Breast epithelium (tissue), 4 donors: ENCODE measurements around the gene UBE4B. TPM values are rescaled to one million over a fixed set of nuclear protein-coding genes. Genes with fewer than 3 reads are reported as not detected.
A peak's percentile ranks its signal among the peaks of the same experiment; 100 is the strongest.

Experiments
- DNase-seq, 2 donors: peaks; one replicate each; pipeline ENCODE4 v3.0.0-alpha.2; 2019; ENCODE audit warnings: low spot score in 2 of 2
- H3K27ac ChIP-seq, 2 donors: fragments of 200-600 bp; sonication (generic) in 1 of 2; one replicate each; pipeline ENCODE4 v1.5.1; 2016 to 2019; ENCODE audit warnings: mild to moderate bottlenecking in 1 of 2
- H3K27me3 ChIP-seq, 2 donors: fragments of 200-600 bp; sonication (generic) in 1 of 2; one replicate each; pipeline versions ENCODE4 v1.5.1 to v1.6.0; 2017 to 2019; ENCODE audit warnings: control low read depth in 1 of 2, mild to moderate bottlenecking in 1 of 2
- H3K36me3 ChIP-seq: fragments of 200-600 bp; one replicate; pipeline ENCODE4 v1.5.1; 2019
- H3K4me1 ChIP-seq, 2 donors: fragments of 200-600 bp; sonication (generic); one replicate each; pipeline ENCODE4 v1.5.1; 2016 to 2019; ENCODE audit warnings: control low read depth in 1 of 2
- H3K4me3 ChIP-seq, 3 donors: fragments of 200-600 bp; sonication (generic); 1 replicate in 2 of 3; 2 replicates in 1 of 3; pipeline ENCODE4 v1.5.1; 2016 to 2019; ENCODE audit warnings: mild to moderate bottlenecking in 3 of 3, moderate library complexity in 2 of 3
- H3K9me3 ChIP-seq, 2 donors: fragments of 200-600 bp; sonication (generic) in 1 of 2; one replicate each; pipeline ENCODE4 v1.5.1; 2016 to 2019; ENCODE audit warnings: control low read depth in 1 of 2
- CTCF ChIP-seq, 3 donors: fragments of 450-650 bp; IDR thresholded peaks; one replicate each; pipeline ENCODE4 v1.5.1; 2016 to 2017; ENCODE audit warnings: antibody characterized with exemption in 3 of 3, mild to moderate bottlenecking in 3 of 3, moderate library complexity in 3 of 3
- POLR2A ChIP-seq: fragments of 450-650 bp; IDR thresholded peaks from one replicate; pipeline ENCODE4 v1.6.1; 2016; ENCODE audit warnings: antibody characterized with exemption, mild to moderate bottlenecking, moderate library complexity
- POLR2AphosphoS5 ChIP-seq, 3 donors: sonication (generic); formaldehyde crosslinking; IDR thresholded peaks; one replicate each; pipeline ENCODE4 v1.6.1; 2017; ENCODE audit warnings: antibody characterized with exemption in 3 of 3
- intact Hi-C: fragments of 100-400 bp; cut with DNase I; formaldehyde crosslinking; loops from one replicate; pipeline ENCODE4 v1.15.1; 2023; ENCODE audit warnings: low total_unique reads
- total RNA-seq, 3 donors: library from RNA; depleted of rRNA; stranded (reverse); fragments of >200 nt; gene quantifications; one replicate each; pipeline ENCODE4 v1.1.0, GENCODE V29; 2016

Gene UBE4B
- total RNA-seq, 3 donors from 2014 or later, result 36.4 to 43.4 (median 41.7) TPM

DNA sequence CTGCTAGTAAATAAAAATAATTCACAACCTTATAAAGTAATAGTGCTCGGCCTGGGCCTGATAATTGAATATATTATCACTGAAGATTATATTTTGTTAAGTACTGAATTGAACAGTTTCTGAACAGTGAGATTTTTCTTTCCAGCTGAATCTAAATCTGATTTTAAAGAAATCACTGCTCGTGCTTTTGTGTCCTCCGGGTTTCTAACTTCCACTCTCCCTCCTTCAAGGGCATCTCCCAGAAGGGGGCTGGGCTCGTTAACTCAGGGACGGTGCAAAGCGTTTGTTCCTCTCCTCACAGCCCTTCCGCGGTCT, 176.8 kb downstream of the UBE4B start:
- intact Hi-C loops, result no loop called here
- no peaks in the 10 kb centered on the region for H3K36me3 ChIP-seq
- H3K4me3 ChIP-seq, result peak overlapping the region; percentile 88 to 96 (median 90)
- H3K9me3 ChIP-seq, result no peaks in the 10 kb centered on the region
- DNase-seq, result no peak
- no peaks in the 10 kb centered on the region for H3K27me3 ChIP-seq
- peaks cover 0 to 13% of the 10 kb centered on the region in 2 donors for H3K4me1 ChIP-seq
- TF ChIP-seq POLR2AphosphoS5 (IDR thresholded peaks at IDR 0.05) (no peak), CTCF (IDR thresholded peaks at IDR 0.05) (no peak), POLR2A (no peak)
- H3K27ac ChIP-seq, result peak overlapping the region; percentile 98 to 99

DNA sequence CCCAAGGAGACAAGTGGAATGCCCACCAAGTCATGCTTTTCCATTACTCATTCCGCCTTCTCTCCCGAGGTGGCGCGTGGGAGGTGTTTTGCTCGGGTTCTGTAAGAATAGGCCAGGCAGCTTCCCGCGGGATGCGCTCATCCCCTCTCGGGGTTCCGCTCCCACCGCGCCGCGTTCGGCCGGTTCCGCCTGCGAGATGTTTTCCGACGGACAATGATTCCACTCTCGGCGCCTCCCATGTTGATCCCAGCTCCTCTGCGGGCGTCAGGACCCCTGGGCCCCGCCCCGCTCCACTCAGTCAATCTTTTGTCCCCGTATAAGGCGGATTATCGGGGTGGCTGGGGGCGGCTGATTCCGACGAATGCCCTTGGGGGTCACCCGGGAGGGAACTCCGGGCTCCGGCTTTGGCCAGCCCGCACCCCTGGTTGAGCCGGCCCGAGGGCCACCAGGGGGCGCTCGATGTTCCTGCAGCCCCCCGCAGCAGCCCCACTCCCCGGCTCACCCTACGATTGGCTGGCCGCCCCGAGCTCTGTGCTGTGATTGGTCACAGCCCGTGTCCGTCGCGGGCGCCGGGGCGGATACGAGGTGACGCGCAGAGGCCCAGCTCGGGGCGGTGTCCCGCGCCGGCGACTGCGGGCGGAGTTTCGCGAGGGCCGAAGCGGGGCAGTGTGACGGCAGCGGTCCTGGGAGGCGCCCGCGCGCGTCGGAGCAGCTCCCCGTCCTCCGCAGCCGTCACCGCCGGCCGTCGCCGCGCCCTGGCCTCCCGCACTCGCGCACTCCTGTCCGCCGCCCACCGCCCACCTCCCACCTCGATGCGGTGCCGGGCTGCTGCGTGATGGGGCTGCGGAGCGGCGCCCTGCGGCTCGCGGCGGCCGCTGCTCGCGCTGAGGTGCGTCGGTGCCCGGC, 177.4 kb downstream of the UBE4B start, which contains the start of gene KIF1B:
KIF1B (plus strand) TSS at position 666 of the 906 bp plus-strand sequence. CDS start 21,759 bp downstream, outside the sequence.
- peak within 1 kb of the TSS; percentile 88 to 96 (median 90) for H3K4me3 ChIP-seq
- peak; percentile 98 to 99 for DNase-seq
- TF ChIP-seq POLR2A (peak; percentile 60), CTCF (IDR thresholded peaks at IDR 0.05) (peak; percentile 99), POLR2AphosphoS5 (IDR thresholded peaks at IDR 0.05) (peak; percentile 61 to 87 (median 80))
- intact Hi-C loops, result no loop called here
- no peaks in the 10 kb centered on the region for H3K27me3 ChIP-seq
- no peaks in the 10 kb centered on the region for H3K36me3 ChIP-seq
- H3K27ac ChIP-seq, result peak within 1 kb of the TSS; percentile 98 to 99
- peaks cover 0 to 13% of the 10 kb centered on the region in 2 donors for H3K4me1 ChIP-seq
- H3K9me3 ChIP-seq, result no peaks in the 10 kb centered on the region

GRCh38 chr1:10210841-10211804, 178.4 kb downstream of the UBE4B start:
- intact Hi-C loops, result no loop called here
- H3K4me1 ChIP-seq, result peaks cover 0 to 13% of the 10 kb centered on the region in 2 donors
- H3K4me3 ChIP-seq, result peak overlapping the region; percentile 88 to 96 (median 90)
- H3K27ac ChIP-seq, result peak overlapping the region; percentile 98 to 99
- TF ChIP-seq POLR2A, result peak; percentile 25
- peak in 2 of 3 donors; percentile 67 to 80 for TF ChIP-seq POLR2AphosphoS5 (IDR thresholded peaks at IDR 0.05)
- no peak for TF ChIP-seq CTCF (IDR thresholded peaks at IDR 0.05)
- no peaks in the 10 kb centered on the region for H3K9me3 ChIP-seq
- peak; percentile 93 to 96 for DNase-seq
- H3K27me3 ChIP-seq, result no peaks in the 10 kb centered on the region
- no peaks in the 10 kb centered on the region for H3K36me3 ChIP-seq

DNA sequence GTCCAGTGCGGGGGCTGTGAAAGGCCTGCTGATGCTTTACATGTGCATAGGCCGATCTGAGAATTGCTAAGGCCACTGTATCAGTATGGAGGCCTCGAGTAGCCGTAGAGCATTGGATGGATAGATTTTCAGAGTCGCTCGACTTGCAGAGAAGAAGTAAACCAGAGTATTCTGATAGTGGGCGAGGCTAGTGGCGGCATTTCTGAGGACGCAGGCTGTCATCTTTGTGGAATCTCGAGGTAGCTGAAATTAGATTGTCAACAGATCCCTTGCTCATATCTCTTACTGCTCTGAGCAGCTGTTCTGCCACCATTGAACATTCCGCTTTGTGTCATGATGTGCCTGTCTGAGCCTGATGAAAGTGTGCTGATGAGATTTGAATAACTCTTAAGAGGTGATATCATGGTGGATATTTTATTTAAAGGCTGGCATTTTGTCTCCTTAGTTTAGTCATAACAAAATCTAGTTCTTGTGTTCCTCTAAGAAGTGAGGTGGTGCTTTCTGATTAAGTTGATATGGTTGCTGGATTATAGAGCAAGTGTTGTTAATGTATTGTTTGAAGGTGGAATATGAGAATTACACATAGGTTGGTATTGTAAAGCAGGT, 179.2 kb downstream of the UBE4B start:
- H3K4me3 ChIP-seq, result peak overlapping the region; percentile 88 to 96 (median 90)
- H3K4me1 ChIP-seq, result peaks cover 0 to 13% of the 10 kb centered on the region in 2 donors
- no peaks in the 10 kb centered on the region for H3K9me3 ChIP-seq
- no peaks in the 10 kb centered on the region for H3K36me3 ChIP-seq
- no peak for DNase-seq
- no peak for TF ChIP-seq POLR2A
- TF ChIP-seq POLR2AphosphoS5 (IDR thresholded peaks at IDR 0.05), result no peak
- no peak for TF ChIP-seq CTCF (IDR thresholded peaks at IDR 0.05)
- H3K27ac ChIP-seq, result peak overlapping the region; percentile 88 to 98
- intact Hi-C loops, result no loop called here
- no peaks in the 10 kb centered on the region for H3K27me3 ChIP-seq
